CD4-positive, alpha-beta T cell treated with Interferon alpha-2 for 1 hour (primary cell): ENCODE measurements around the gene PPP1R3D.
"Not testable (repeated sequence)": the region's sequence is repeated elsewhere in the genome, so short reads cannot be mapped to it uniquely, and the experiment has no call there.

ENCODE experiments used
- DNase-seq, 2 donors: peaks; one replicate each; pipeline ENCODE4 v3.0.0-alpha.2; 2020 to 2022

The PPP1R3D gene, protein sequence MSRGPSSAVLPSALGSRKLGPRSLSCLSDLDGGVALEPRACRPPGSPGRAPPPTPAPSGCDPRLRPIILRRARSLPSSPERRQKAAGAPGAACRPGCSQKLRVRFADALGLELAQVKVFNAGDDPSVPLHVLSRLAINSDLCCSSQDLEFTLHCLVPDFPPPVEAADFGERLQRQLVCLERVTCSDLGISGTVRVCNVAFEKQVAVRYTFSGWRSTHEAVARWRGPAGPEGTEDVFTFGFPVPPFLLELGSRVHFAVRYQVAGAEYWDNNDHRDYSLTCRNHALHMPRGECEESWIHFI

DNA sequence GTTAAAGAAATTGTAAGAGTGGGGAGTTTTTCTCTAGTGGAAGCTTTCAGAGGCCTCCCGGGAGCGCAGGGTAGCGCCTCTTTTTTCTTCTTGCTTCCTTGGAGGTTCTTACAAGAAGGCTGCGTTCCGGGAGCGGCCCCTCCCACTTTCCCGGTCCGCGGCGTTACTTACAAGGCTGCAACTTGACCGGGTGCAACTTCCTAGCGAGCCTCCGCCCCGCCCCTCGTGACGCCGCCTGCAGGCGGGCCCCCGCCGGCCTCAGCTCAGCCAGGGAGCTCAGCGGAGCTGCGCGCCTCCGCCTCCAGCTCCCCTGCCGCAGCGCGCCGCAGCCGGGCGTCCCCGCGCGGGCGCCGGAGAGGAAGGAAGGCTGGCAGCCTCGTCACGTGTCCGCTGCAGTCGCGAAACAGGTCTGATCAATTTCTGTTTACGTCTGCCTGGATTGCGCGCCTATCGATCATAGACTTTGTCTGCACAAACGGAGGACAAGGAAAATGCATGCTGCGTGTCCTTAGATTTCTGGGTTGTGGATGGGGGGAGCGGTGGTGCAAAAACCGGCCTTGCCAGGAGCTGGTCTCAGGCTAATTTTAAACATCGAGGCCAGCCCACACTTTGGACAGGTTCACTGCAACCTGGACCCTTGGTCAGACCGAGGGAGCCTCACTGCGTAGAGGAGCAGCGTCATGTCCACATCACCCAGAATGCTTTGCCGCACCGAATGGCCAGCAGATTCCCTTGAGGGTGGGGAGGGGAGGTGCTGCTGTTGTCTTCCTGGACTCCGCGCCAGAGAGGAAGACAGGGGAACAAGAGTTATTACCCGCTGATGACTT is at the start of gene PPP1R3D, which contains the start of gene FAM217B:
TSS of gene PPP1R3D (minus strand) at position 177 of the 827 bp plus-strand sequence. CDS start 374 bp downstream, outside the sequence.
TSS of gene FAM217B (plus strand) at position 261 of the 827 bp plus-strand sequence. CDS start 3,555 bp downstream, outside the sequence.
- DNase-seq: peak; percentile 88 to 90

DNA sequence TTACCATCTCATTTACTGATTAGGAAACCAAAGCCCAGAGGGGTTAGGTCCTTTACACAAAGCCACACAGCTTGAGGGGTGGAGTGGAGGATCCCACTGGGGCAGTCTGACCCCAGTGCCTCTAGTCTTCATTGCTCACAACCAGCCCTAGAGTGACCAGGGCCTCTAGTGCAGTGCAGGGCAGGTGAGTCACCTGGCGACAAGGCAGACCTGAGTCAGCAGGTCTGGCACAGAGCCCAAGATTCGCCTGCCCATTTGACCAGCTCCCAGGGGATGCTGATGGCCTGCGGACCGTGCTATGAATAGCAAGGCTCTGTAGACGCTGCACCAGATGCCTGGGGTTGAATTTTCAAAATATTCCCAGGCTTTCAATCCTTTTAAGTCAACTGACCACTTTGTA is 48.0 kb upstream of the PPP1R3D start:
- no peak for DNase-seq

DNA sequence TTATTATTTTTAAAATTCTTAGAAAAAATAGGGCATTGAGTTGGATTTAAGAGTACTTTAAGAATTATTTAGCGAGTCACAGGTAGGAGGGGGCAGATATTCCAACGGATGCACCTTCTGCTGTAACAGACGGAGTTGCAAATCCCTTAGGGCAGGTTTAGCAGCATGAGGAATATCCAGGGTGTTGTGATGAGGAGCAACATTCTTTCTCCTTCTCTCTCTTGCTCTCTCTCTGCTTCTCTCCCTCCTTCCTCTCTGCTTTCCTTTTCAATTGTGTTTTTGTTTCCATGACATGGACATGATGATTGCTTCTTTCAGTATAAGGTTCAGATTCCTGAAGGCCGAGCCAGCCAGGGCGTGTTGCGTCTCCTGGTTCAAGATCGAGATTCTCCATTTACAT is 47.0 kb upstream of the PPP1R3D start:
- no peak for DNase-seq

DNA sequence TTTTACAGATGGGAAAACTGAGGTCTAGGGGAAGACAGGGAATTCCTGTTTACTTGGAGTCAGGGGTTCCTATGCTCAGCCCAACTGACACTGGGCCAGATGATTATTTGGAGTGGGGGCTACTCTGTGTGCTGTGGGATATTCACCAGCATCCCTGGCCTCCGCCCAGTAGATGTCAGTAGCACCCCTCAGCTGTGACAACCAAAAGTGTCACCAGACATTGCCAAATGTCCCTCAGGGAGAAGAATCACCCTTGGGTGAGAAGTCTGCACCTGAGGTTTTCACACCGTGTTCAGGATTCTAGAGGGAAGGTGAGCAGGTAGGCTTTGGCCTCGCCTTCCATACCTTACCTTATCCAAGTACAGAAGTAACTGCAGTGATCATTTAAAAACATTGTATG is 45.8 kb upstream of the PPP1R3D start:
- DNase-seq: no peak

DNA sequence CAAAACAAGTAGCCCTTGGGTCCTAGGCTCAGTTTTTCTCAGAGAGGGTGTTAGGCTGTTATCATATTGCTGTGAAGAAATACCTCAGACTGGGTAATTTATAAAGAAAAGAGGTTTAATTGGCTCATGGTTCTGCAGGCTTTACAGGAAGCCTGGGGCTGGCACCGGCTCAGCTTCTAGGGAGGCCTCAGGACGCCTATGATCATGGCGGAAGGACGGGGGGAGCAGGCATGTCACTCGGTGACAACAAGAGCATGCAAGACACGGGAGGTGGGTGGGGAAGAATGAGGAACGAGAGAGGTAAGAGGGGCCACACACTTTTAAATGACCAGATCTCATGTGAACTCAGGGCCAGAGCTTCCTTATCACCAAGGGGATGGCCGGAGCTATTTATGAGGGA is 45.1 kb upstream of the PPP1R3D start:
- no peak for DNase-seq

DNA sequence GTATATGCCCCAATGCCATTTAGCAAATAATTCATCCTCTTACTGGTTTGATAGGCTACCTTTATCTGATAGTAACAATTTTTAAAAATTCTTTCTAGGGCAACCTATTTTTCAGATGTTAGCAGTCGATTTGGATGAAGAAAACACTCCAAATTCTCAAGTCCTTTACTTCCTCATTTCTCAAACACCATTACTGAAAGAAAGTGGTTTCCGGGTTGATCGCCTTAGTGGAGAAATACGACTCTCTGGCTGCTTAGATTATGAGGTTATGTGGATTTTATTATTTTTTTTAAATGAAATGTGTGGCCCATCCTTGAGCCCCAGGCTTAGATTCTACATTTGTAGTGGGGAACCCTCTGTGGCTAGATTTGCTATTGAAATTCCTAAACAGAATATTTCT is 44.4 kb upstream of the PPP1R3D start:
- DNase-seq: no peak

DNA sequence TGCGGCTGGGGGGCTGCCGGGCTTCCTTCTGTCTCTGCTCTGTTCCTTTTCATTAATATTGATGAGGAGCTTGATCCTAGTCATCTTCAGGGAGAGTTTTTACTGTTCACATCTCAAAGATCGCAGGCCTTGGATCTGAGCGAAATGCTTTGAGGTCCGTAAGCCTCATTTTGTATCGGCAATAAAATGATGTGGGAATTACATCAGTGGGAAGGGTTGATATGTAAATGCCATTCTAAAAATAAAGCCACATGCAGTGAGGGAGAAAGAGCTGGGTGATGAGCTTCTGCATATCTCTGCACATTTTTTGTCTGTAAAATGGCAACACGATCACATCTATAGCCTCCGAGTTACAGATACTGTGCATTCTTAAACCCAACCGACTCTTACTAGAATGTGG is 43.0 kb upstream of the PPP1R3D start:
- no peak for DNase-seq

DNA sequence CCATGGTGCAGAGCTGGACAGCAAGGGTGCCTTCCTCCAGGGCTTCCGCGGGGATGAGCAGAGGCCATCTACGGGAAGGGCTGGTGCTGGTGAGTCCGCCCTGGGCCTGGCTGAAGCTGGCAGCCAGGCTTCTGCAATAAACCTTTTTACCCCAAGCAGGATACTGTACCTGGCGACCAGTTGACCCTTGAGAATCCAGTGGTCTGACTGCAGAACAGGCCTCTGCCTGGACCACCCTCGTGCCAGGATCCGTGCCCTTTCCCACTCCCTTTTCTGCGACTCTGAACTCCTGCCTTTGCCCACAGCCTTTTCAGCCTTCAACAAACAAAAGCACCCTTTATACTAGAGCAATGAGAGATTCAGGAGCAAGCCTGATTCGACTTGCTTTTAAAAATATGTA is 37.0 kb upstream of the PPP1R3D start:
- no peak for DNase-seq

DNA sequence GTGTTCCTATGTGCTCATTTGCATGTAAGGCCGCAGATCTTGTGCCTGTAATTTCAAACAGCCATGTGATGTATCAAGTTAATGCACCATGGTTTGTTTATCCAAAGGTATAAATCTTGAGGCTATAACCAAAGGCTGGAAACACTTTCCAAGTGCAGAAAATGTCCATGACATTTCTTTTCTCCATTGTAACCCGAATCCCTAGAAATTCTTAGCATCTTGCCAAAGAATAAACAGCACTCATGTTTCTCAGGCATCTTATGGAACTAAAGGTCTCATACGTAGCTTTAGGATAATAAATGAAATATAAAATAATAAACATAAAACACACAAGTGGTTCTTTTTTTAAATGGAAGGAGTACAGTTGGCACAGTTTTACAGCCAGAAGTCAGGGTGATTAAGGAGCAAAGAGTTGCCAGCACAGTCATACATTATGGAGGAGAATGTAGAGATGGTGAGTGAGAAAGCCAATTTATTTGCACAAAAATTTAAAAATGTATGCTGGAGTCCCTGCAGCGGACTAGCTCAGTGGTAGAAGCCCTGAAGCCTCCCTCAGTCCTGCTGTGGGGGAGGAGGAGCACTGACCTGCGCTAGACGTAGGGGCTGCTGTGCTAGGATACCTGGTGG is 36.2 kb upstream of the PPP1R3D start:
- DNase-seq: no peak

DNA sequence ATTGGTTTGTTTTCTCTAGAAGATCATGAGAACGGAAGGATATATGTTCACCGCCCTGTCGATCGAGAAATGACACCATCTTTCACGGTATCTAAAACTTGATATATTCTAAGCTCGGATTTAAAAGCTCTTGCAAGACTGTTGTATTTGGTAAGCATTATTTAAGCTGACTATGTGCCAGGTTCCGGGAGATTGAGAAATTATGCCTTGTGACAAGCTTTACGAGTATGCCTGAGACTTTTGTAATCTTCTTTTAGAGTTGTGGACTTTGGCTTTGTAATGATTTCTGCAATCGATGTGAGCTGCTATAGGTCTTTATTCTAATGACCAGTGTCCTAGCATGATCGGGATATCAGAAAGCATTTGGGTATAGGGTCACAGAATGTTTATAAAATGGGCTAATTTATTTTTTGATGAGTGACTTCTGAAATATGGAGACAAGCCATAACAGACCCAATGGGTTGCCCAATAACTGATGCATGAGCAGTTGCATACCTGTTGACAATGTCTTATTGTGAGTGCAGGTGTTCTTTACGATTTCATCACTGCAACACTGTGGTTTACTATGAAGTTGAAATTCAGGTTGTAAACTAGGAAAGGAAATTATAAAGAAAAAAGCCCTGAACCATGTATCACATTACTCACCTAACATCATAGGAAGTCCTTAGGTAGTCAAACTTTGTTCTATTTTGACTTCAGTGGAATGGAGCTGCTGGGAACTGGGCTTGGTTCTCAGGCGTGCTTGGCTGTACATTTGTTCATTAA is 32.1 kb upstream of the PPP1R3D start:
- DNase-seq: no peak

DNA sequence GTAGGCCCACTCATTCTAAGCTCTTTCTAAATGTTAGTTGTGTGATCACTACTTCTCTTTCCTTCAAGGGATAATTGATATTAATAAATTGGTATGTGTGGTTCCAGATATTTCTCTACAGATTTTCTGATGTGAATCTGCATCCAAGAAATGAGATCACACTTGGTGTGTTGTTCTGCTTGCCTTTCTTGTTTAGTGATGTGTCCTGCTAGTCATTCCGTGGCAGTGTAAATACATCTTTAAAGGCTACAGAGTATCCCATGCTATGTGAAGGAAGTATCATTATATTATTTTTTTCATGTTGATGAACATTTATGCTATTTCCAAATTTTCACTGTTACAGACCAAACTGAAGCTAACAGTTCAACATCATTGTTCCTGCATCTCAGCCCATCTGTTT is 31.3 kb upstream of the PPP1R3D start:
- DNase-seq: no peak

DNA sequence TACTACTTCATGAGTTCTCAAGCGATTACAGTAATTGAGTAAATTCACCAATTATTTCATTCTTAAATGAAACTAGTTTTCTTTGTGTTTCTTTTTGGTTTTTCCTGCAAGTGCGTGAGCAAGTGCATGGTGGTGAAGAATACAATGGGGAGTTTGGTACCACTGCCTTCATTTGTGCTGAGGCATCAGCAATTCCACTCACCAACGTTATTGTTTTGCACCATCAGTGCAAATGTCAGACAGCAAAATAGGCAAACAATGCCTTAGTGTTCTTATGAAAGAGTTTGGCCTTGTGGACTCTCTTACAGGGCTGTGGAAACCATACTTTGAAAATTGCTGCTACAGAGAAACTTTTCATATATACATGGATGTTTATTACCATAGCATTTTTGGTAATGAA is 26.3 kb upstream of the PPP1R3D start:
- no peak for DNase-seq

DNA sequence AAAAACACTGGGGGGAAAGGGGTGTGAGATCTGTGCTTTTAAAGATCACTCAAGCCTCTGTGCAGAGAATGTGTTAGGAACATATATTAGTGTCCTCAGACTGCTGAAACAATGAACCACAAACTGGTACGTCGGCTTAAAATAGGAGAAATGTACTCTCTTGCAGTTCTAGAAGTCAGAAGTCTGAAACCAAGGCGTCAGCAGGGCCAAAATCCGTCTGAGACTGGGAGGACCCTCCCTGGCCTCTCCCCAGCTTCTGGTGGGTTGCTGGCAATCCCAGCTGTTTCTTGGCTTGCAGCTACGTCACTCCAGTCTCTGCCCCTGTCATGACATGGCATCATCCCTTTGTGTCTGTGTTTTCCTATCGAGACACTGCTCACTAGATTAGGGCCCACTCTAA is 22.1 kb upstream of the PPP1R3D start:
- DNase-seq: no peak

DNA sequence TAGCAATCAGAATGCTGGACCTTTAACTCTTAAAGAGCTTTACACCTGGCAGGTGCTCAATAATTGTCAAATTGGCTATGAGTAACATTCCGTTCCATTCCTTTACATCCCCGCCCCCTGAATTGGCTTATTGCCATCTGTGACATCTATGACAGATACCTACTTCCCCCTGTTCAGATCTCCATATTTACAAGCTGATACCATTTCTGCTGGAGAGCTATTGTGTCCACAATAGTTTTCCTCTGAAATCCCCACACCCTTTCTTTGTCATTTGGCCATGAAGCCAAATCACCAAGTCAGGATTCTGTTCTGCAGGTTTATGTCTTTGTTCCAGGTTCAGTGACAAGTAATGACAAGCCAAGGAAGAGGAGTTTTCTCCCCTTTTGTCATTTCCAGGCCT is 21.3 kb upstream of the PPP1R3D start:
- DNase-seq: no peak

DNA sequence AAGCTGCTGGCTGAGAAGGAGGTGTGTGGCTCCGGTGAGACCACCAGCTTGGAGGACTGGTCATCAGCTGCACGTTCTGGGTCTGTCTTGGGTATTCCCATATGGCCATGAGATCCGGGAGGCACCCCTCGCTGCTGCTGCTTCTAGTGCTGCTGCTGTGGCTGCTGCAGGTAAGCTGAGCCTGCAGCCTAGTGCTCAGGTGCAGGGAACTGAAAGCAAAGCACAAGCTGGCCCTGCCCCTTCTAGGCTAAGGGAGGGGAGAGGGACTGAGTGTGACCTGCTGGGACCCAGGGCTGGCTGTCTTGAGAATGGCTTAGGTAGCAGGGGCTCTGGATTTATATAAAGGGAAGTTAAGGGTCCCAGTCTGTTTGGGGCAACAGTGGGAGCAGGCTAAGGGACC is 18.5 kb upstream of the PPP1R3D start:
- no peak for DNase-seq

DNA sequence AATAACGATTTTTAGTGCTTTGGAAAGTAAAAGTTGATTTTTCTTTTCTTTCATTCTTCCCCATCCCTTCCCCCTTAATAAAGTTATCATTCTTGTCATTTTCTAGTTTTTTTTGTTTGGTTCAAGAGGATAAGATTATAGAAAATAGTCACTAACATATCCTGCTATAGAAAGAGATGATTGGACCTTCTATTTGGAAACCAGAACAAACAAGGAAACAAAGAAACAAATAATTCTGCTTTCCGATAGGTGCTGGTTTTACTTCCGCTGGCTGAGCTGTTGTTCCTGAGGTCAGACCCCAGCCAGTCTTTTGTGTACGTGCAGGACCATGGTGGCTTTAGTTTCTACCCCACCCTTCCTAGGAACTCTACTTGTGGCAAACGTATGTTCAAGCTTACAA is 18.0 kb upstream of the PPP1R3D start, which contains the start of gene CDH26:
TSS of gene CDH26 (plus strand) at position 301 of the 400 bp plus-strand sequence. CDS start 304 bp downstream, outside the sequence.
- DNase-seq: no peak

DNA sequence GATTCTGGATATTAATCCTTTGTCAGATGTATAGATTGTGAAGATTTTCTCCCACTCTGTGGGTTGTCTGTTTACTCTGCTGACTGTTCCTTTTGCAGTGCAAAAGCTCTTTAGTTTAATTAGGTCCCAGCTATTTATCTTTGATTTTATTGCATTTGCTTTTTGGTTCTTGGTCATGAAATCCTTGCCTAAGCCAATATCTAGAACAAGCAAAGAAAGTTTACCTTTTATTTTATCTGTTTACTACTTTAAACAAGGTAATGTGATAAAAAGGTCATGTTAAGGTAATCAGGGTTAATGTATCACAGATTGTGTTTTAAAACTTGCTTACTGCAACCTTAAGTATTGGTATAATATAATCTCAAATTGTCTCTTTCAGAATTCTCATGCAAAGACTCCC is 17.5 kb upstream of the PPP1R3D start:
- not testable (repeated sequence) for DNase-seq

DNA sequence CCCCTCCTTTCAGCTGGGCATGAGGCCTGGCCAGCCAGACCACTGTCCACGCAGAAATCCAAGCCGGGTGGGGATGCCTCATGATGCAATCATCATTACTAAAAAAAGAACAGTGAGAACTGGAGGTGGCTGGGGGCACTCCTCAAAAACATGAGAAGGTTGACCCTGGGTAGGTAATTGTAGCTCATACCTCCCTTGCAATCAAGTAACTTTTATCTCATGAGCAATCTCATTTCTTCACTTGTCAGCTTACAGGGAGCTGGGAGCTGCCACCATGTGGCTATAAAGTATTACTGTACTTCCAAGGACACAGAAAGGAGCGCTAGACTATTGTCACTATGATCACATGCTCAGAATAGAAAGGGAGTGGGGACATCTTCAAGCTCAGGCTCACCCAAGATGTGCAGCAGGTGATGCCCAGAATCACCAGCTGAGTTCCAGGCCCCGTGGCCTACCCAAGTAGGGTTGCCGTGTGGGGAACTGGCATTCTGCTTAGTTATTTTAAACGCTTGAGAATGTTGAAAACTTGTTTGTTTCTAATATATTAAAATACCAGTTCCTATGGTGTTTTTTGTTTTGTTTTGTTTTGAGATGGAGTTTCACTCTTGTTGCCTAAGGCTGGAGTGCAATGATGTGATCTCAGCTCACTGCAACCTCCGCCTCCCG is 15.2 kb upstream of the PPP1R3D start:
- peak in 1 of 2 donors; percentile 13 for DNase-seq

DNA sequence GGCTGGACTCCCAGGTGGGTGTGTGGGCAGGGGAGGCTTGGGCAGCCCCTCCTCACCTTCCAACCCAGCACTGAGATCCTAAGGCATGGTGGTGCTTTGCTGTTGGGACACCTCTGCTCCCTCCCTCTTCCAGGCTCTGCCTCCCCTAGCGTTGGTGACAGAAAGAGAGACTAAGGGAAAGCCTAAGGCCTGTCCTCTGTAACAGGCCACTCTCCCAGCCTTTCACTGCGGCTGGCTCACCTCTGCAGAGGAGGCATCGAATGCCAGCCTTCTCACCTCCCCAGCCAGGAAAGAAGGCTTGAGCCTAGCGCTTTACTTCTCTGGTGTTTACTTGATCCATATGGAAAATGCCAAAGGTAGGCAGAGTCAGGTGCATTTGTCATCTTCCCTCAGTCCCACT is 14.6 kb upstream of the PPP1R3D start:
- no peak for DNase-seq

DNA sequence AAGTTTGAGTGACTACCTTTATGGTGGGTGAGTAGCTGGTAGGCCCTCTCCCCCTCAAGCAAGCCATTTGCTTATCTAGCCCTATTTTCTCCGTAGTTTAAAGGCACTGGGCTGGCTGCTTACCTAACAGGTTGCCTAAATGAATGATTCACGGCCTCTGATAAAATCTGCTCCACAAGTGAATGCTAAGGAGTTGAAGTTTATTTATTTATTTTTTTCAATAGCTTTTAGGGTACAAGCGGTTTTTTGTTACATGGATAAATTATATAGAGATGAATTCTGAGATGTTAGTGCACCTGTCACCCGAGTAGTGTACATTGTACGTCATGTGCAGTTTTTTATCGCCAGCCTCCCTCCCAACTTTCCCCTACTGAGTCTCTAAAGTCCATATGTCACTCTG is 9.8 kb upstream of the PPP1R3D start:
- no peak for DNase-seq

DNA sequence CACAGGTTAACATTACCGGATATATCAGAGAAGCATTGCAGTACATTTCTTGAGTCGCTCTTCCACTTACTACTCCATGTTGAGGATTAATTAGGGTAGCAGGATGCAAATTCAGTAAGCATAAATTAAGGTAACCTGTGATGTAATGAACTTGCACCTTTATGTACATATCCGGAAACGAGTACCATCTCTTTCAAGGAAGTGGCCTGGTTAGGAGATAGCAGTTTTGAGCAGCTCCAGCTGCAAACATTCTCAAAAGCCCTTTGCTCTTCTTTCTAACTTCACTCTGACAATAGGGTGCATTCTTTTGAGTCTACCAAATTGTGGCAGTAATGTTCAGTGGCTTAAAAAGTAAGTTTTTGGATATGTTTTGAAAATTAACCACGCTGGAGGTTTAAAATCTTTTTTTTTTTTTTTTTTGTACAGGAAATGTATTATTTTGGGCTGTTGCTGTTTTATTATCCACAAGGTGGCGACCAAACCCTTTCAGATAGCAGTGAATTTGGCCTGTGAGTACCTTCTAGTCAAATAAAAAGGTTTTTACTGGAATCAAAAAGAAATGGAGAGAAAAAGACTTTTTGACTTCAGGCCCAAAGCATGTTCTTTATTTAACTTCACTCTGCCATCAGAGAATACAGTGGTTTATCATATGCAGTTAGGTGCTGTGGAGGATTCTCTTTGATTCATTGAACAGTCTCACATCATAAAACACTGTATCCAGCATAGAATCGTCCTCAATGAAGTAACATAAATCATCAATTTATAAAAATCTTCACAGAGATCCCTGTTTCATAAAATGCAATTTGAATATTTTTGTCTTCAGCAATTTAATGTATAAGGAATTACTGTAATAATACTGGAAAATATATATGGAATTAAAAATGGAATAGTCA is 9.0 kb upstream of the PPP1R3D start:
- DNase-seq: peak; percentile 54 to 77
